ENCODE results near the gene LGALSL.

Gene LGALSL

DNA sequence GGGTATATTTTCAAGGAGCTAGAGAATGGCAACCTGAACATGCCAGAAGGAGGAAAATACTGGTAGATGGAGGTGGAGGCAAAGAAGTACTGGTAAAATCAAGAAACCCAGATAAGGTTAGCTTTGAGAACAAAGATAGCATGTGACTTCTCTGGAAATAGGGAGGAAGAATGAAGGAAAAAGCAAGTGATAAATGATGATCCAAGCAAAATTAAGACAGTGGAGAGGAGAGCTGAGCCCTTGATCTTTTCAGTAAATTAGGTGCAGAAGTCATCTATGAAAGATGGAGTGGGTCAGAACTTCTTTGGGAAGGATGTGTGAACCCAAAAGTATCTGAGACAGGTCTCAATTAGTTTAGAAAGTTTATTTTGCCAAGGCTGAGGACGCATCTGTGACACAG lies 44.5 kb downstream of the LGALSL start:
- no peak for DNase-seq (ENCODE audit: low spot score)

GRCh38 chr2:64500549-64500948 lies 46.6 kb downstream of the LGALSL start:
- no peak for DNase-seq (ENCODE audit: low spot score)

DNA sequence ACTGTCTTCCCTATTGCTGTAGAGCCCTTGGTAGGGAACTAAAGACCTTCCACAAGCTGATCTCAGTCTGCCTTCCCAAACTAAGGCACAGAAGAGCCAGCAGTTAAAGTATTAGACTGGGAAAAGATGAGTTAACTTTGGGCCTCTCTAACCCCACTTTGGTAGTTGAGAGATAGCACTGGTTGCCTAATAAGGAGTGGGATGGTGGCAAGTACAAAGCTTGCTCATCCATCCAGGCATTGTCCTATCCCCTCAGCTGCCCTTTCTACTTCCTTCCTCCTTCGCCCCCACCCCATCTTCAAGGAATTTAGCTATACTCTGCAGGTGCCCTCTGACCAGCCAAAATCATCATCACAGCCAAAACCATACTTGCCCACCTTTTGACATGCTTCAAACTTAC lies 48.0 kb downstream of the LGALSL start:
- no peak for DNase-seq (ENCODE audit: low spot score)

GRCh38 chr2:64502860-64503259 lies 48.9 kb downstream of the LGALSL start:
- DNase-seq (ENCODE audit: low spot score) = no peak

DNA sequence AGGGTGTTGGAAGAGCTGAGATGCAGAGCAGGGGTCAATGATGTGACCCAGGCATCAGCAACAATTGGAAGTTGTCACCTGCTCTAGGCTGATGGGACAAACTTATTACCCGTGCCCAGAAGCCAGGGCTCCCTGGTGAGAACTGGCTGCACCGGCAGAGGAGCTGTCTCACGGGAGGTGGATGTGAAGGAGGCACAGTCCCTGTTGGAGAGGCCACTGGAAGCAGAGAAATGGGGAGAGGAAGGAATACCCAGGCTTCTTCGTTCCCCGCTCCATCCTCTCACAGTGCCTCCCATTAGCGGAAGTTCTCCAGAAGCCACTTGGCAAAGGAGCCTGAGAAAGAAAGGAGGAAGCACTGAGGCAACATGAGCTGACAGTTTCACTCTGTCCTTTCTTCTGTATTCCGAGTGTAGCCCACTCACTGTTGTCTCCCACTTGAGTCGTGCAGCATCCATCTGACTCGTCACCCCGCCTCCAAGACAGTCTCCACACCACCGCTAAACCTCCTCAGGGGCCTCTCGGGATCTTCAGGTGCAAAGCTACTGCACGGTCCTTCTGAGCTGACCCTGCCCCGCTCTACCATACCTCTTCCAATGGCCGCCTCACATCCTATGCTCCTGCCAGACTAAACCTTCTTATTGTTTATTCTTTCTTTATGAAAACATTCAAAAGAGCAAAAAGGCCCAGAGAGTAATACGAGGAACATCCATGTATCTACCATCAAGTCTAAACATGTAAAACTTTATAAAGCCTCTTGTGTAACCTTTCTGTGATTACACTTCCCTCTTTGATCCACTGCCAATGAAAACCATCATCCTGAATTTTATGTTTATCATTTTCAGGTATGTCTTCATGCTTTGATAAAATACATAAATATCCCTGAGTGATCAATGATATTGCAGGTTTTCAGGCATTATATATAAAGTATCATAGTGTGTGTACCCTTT lies 51.1 kb downstream of the LGALSL start:
- DNase-seq (ENCODE audit: low spot score) = peak; percentile 51

- no peak for DNase-seq (ENCODE audit: low spot score)
Measured at GRCh38 chr2:64506686-64507085, 52.7 kb downstream of the LGALSL start.

Data from Ammon's horn (tissue), 1 donor.